B cell (primary cell): ENCODE data around the gene RTBDN. TPM values are rescaled to one million over a fixed set of nuclear protein-coding genes. Genes with fewer than 3 reads are reported as not detected.

ENCODE experiments used
- ATAC-seq: fragments of 200-7000 bp; cut with Tn5 transposase; one replicate; pipeline ENCODE4 v1.10.0; 2021; ENCODE audit warnings: low read depth, mild to moderate bottlenecking, moderate number of reproducible peaks, moderate library complexity
- CTCF ChIA-PET: fragments of 350-600 bp; sonication (Branson Sonifier 250); formaldehyde crosslinking; loops from one replicate; lab custom pipeline; 2021; ENCODE audit warnings: antibody characterized with exemption, inconsistent platforms; lab: Charles Lee
- POLR2A ChIA-PET: fragments of 350-600 bp; sonication (Branson Sonifier 250); formaldehyde crosslinking; loops from one replicate; lab custom pipeline; 2021; ENCODE audit warnings: antibody characterized with exemption; lab: Charles Lee
- DNase-seq: peaks from one replicate; pipeline ENCODE4 v3.0.0; 2013
- H2AFZ ChIP-seq: 2 replicates; pipeline ENCODE4 v1.6.1; 2012; ENCODE audit warnings: mild to moderate bottlenecking, low read depth, low read length; ENCODE audit not compliant: insufficient read depth, poor library complexity, severe bottlenecking
- H3K27ac ChIP-seq, 2 donors: 1 replicate in 1 of 2; 2 replicates in 1 of 2; pipeline ENCODE4 v1.5.1; 2012 to 2013; ENCODE audit warnings: low read length in 2 of 2, mild to moderate bottlenecking in 2 of 2, moderate library complexity in 1 of 2
- H3K27me3 ChIP-seq, 4 experiments: fragments of 200-600 bp in 1 of 4; sonication (generic) in 1 of 4; replicated peaks in 1 of 4; 1 replicate in 2 of 4; 2 replicates in 2 of 4; pipeline versions ENCODE4 v1.6.1 to v1.7.0; 2013 to 2016; ENCODE audit warnings: low read length in 3 of 4, mild to moderate bottlenecking in 2 of 4, mixed read lengths in 1 of 4, moderate library complexity in 1 of 4; ENCODE audit not compliant: insufficient read depth in 4 of 4, control insufficient read depth in 3 of 4; ENCODE audit errors: control extremely low read depth in 1 of 4
- H3K36me3 ChIP-seq, 2 experiments: replicated peaks in 1 of 2; 1 replicate in 1 of 2; 2 replicates in 1 of 2; pipeline versions ENCODE4 v1.6.1 to v1.7.1; 2013; ENCODE audit warnings: low read length in 1 of 2; ENCODE audit not compliant: insufficient read depth in 2 of 2, control insufficient read depth in 1 of 2; ENCODE audit errors: control extremely low read depth in 1 of 2, extremely low read depth in 1 of 2
- H3K4me1 ChIP-seq, 2 donors: fragments of 200-600 bp in 1 of 2; sonication (generic) in 1 of 2; 1 replicate in 1 of 2; 2 replicates in 1 of 2; pipeline versions ENCODE4 v1.5.1 to v1.6.1; 2013 to 2017; ENCODE audit warnings: low read length in 2 of 2; ENCODE audit not compliant: control insufficient read depth in 2 of 2, insufficient read depth in 2 of 2
- H3K4me2 ChIP-seq: replicated peaks from 2 replicates; pipeline ENCODE3; 2012; ENCODE audit warnings: mild to moderate bottlenecking, low read depth, low read length; ENCODE audit not compliant: poor library complexity, severe bottlenecking
- H3K4me3 ChIP-seq, 5 experiments: fragments of 200-600 bp in 1 of 5; sonication (generic) in 1 of 5; 1 replicate in 3 of 5; 2 replicates in 2 of 5; pipeline versions ENCODE4 v1.5.1 to v1.7.0; 2011 to 2016; ENCODE audit warnings: low read length in 4 of 5, mild to moderate bottlenecking in 4 of 5, low read depth in 2 of 5, control low read depth in 1 of 5, moderate library complexity in 1 of 5; ENCODE audit not compliant: insufficient read depth in 1 of 5; ENCODE audit errors: control extremely low read depth in 1 of 5, extremely low read depth in 1 of 5
- H3K79me2 ChIP-seq: fragments of 200-600 bp; sonication (generic); one replicate; pipeline ENCODE4 v1.6.0; 2016; ENCODE audit warnings: low read length; ENCODE audit not compliant: control insufficient read depth, insufficient read depth
- H3K9ac ChIP-seq: fragments of 200-600 bp; sonication (generic); 2 replicates; pipeline ENCODE4 v1.6.1; 2017; ENCODE audit warnings: mild to moderate bottlenecking, low read length, moderate library complexity
- H3K9me3 ChIP-seq, 3 donors: one replicate each; pipeline versions ENCODE4 v1.6.1 to v1.7.1; 2013; ENCODE audit warnings: low read length in 2 of 3; ENCODE audit not compliant: control insufficient read depth in 2 of 3, insufficient read depth in 1 of 3; ENCODE audit errors: control extremely low read depth in 1 of 3
- H4K20me1 ChIP-seq: 2 replicates; pipeline ENCODE4 v1.6.0; 2012; ENCODE audit warnings: mild to moderate bottlenecking, low read length; ENCODE audit not compliant: insufficient read depth, control insufficient read depth, poor library complexity, severe bottlenecking
- H3K27ac Mint-ChIP-seq: one replicate; pipeline ENCODE4 v1.8.0; 2021; ENCODE audit warnings: mixed read lengths
- H3K27me3 Mint-ChIP-seq: one replicate; pipeline ENCODE4 v1.8.0; 2021; ENCODE audit warnings: mixed read lengths
- H3K4me1 Mint-ChIP-seq: one replicate; pipeline ENCODE4 v1.8.0; 2021; ENCODE audit warnings: mixed read lengths
- H3K4me3 Mint-ChIP-seq: one replicate; pipeline ENCODE4 v1.8.0; 2021; ENCODE audit warnings: mixed read lengths
- H3K9me3 Mint-ChIP-seq: one replicate; pipeline ENCODE4 v1.8.0; 2022; ENCODE audit warnings: mixed read lengths; ENCODE audit not compliant: insufficient read depth
- EZH2 ChIP-seq: IDR thresholded peaks from 2 replicates; pipeline ENCODE4 v1.6.1; 2012; ENCODE audit warnings: borderline replicate concordance, low read depth, mild to moderate bottlenecking, moderate library complexity, low read length; ENCODE audit not compliant: insufficient read depth, poor library complexity, severe bottlenecking
- WGBS: methylation state at CpG from one replicate; pipeline ENCODE4 v1.1.5; 2013; ENCODE audit warnings: missing lambda C conversion rate; ENCODE audit not compliant: insufficient coverage; 5-methylcytosine and 5-hydroxymethylcytosine counted together
- intact Hi-C: fragments of 100-400 bp; cut with micrococcal nuclease; formaldehyde crosslinking; loops from one replicate; pipeline ENCODE4 v1.10.0; 2022
- polyA plus RNA-seq: library from polyadenylated mRNA; depleted of rRNA; stranded (reverse); fragments of >200 nt; gene quantifications from 2 replicates; pipeline ENCODE4 v1.2.3, GENCODE V29; 2012
- total RNA-seq, 2 donors: library from RNA; stranded (reverse); fragments of 120-200 nt in 1 of 2; gene quantifications; 1 replicate in 1 of 2; 2 replicates in 1 of 2; pipeline versions ENCODE4 v1.2.3 to v1.2.4, GENCODE V29; 2013 to 2022
- TF ChIP-seq, protein P1 (sequence below): fragments of 200-600 bp; IDR thresholded peaks from one replicate; pipeline ENCODE4 v1.8.0; 2022; ENCODE audit warnings: antibody characterized with exemption, mild to moderate bottlenecking

RTBDN gene
- total and polyA plus RNA-seq, 2 donors (not counting 1 experiment from before 2014, with no cell fraction given), result not detected

DNA sequence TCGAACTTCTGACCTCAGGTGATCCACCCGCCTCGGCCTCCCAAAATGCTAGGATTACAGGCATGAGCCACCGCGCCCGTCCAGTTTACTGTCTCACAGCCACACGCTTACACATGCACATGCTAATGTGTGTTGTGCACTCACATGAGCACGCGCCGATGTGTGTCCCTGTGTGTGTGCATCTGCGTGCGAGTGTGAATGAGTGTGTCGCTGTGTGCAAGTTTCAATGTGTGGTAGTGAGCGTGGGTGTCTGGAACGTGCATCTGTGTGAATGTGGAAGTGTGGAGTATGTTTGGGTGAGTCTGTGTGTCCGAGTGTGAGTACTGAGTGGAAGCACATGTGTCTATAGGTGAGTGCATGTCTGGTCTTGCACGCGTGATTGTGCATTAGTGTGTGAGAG is 8.1 kb upstream of the RTBDN start:
- intact Hi-C loops, result no loop called here
- no peak for ATAC-seq
- Histone ChIP-seq H4K20me1 (no peaks in the 10 kb centered on the region), H3K9ac (no peak overlapping the region), H3K9me3 (peaks cover 0 to 20% (median 0%) of the 10 kb centered on the region in 3 donors), H2AFZ (no peak overlapping the region), H3K36me3 (no peaks in the 10 kb centered on the region), H3K4me1 (peaks cover 33 to 39% of the 10 kb centered on the region in 2 donors), H3K27me3 (peaks cover 4 to 87% (median 38%) of the 10 kb centered on the region in 4 experiments), H3K27ac (no peak overlapping the region), H3K4me3 (no peak overlapping the region), H3K4me2 (no peak overlapping the region), H3K79me2 (no peaks in the 10 kb centered on the region)
- POLR2A ChIA-PET, result no interaction called here
- no peak for DNase-seq
- H3K4me1 Mint-ChIP-seq, result peaks cover 34% of the 10 kb centered on the region
- 93% methylated on average over 18 of the region's 18 CpGs for WGBS
- TF ChIP-seq, protein P1, sequence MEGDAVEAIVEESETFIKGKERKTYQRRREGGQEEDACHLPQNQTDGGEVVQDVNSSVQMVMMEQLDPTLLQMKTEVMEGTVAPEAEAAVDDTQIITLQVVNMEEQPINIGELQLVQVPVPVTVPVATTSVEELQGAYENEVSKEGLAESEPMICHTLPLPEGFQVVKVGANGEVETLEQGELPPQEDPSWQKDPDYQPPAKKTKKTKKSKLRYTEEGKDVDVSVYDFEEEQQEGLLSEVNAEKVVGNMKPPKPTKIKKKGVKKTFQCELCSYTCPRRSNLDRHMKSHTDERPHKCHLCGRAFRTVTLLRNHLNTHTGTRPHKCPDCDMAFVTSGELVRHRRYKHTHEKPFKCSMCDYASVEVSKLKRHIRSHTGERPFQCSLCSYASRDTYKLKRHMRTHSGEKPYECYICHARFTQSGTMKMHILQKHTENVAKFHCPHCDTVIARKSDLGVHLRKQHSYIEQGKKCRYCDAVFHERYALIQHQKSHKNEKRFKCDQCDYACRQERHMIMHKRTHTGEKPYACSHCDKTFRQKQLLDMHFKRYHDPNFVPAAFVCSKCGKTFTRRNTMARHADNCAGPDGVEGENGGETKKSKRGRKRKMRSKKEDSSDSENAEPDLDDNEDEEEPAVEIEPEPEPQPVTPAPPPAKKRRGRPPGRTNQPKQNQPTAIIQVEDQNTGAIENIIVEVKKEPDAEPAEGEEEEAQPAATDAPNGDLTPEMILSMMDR, result no peak
- TF ChIP-seq EZH2, result no peak
- H3K9me3 Mint-ChIP-seq, result no peaks in the 10 kb centered on the region
- H3K4me3 Mint-ChIP-seq, result no peak overlapping the region
- H3K27ac Mint-ChIP-seq, result no peak overlapping the region
- CTCF ChIA-PET, result no interaction called here
- H3K27me3 Mint-ChIP-seq, result peaks cover 59% of the 10 kb centered on the region

DNA sequence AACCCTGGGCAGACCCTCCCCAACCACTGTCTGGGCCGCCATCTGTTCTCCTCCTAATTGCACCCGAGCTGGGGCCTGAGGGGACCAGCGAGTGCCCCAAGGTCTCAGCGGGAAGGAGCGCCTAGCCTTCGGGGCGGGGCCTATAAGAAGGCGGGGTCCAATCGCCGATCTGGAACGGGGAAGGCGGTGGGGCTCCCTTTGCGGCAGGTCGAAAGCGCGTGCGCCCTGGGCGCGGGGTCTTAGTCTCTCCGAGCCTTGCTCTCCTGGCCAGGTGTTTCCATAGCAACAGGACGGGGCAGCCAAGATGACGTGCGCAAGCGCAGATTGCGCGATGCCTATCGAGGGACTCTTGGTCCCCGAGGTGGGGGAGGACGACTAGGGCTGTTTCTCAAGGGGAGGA is 6.7 kb upstream of the RTBDN start:
- Mint-ChIP-seq H3K27ac (no peak overlapping the region), H3K4me1 (peaks cover 35% of the 10 kb centered on the region), H3K9me3 (no peaks in the 10 kb centered on the region), H3K4me3 (peak overlapping the region; percentile 52), H3K27me3 (peaks cover 67% of the 10 kb centered on the region)
- H2AFZ ChIP-seq, result peak overlapping the region; percentile 9
- H3K4me2 ChIP-seq, result peak overlapping the region; percentile 69
- CTCF ChIA-PET, result interaction anchor here (1.0 kb wide), 1 partner anchor 83 kb away, joined by 3 read pairs; no protein-coding TSS in a partner anchor
- DNase-seq (peak; percentile 48), ATAC-seq (no peak)
- H3K36me3 ChIP-seq, result no peaks in the 10 kb centered on the region
- H3K4me3 ChIP-seq, result peak overlapping the region in 1 of 5 experiments; percentile 29
- WGBS, result 8% methylated on average over 29 of the region's 29 CpGs
- H4K20me1 ChIP-seq, result no peaks in the 10 kb centered on the region
- peaks cover 6 to 86% (median 46%) of the 10 kb centered on the region in 4 experiments for H3K27me3 ChIP-seq
- no peak for TF ChIP-seq EZH2
- TF ChIP-seq, protein P1, result no peak
- H3K27ac ChIP-seq, result no peak overlapping the region
- H3K9me3 ChIP-seq, result peaks cover 0 to 24% (median 0%) of the 10 kb centered on the region in 3 donors
- peaks cover 28 to 36% of the 10 kb centered on the region in 2 donors for H3K4me1 ChIP-seq
- intact Hi-C loops, result no loop called here
- peak overlapping the region; percentile 15 for H3K9ac ChIP-seq
- POLR2A ChIA-PET, result interaction anchor here (0.6 to 0.7 kb wide), 2 partner anchors 21 to 160 kb away, joined by 3 to 4 read pairs; no protein-coding TSS in a partner anchor
- H3K79me2 ChIP-seq, result no peaks in the 10 kb centered on the region
